Inflammatory macrophage treated with lipopolysaccharide for 4 hours (primary cell): ENCODE results near the gene SNX13.
A peak's percentile ranks its signal among the peaks of the same experiment; 100 is the strongest.

Experiments
- DNase-seq: peaks from one replicate; pipeline ENCODE4 v3.0.0-alpha.2; 2020

The SNX13 gene

GRCh38 chr7:17772581-17773288 lies 167.6 kb downstream of the SNX13 start:
- DNase-seq, result no peak

GRCh38 chr7:17771901-17772408 lies 168.3 kb downstream of the SNX13 start:
- no peak for DNase-seq

GRCh38 chr7:17770710-17771375 lies 169.5 kb downstream of the SNX13 start:
- DNase-seq, result peak; percentile 92

GRCh38 chr7:17769918-17770317 lies 170.4 kb downstream of the SNX13 start:
- DNase-seq, result peak; percentile 77

GRCh38 chr7:17758008-17758407 lies 182.3 kb downstream of the SNX13 start:
- DNase-seq, result no peak

GRCh38 chr7:17746020-17746530 lies 194.2 kb downstream of the SNX13 start:
- no peak for DNase-seq

GRCh38 chr7:17745610-17746009 lies 194.7 kb downstream of the SNX13 start:
- DNase-seq, result no peak

- no peak for DNase-seq
Observed at GRCh38 chr7:17743316-17743715, 197.0 kb downstream of the SNX13 start.

- DNase-seq, result no peak
Observed at GRCh38 chr7:17741426-17741825, 198.9 kb downstream of the SNX13 start.
